ENCODE measurements around the gene AXIN1.
"Not testable (repeated sequence)": the region's sequence is repeated elsewhere in the genome, so short reads cannot be mapped to it uniquely, and the experiment has no call there.

Gene AXIN1

DNA sequence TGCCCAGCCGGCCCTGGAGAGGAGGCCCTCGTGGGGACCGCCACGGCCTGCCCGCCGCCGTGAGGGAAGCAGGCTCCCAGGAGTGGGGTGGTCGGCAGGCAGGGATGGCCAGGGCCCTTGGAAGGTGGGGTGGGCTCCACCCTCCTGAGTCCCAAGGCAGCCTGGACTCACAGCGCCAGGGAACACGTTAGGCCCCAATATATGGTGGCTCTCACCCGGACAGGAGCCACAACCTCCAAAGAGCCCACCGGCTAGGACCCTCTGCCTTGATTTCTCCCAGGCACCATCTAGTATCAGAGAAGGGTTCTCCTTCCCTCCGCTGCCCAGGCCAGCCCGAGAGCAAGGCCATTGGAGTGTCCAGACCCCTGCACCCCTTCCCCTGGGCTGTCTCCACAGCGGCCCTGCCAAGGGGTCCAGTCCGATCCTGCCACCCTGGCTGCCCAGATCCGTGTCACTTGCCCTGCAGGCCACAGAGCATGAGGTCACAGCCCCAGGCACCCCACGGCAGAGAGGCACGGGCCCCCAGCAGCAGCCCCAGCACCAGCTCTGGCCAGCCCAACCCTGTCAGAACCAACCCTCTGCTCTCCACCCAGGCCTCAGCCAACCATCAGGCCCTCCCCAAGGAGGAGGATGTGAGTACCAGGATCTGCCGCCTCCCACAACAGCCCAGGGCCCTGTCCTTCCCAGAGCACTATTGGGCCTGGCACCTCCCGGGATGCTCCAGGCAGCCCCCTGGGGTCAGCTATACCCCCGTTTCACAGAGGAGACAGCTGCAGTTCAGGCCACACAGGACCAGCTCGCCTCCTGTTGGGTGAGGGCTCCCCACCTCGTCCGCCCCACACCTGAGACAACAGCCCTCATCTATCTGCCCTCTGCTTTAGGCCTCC lies 1.1 kb upstream of the AXIN1 start:
- no peak for DNase-seq

DNA sequence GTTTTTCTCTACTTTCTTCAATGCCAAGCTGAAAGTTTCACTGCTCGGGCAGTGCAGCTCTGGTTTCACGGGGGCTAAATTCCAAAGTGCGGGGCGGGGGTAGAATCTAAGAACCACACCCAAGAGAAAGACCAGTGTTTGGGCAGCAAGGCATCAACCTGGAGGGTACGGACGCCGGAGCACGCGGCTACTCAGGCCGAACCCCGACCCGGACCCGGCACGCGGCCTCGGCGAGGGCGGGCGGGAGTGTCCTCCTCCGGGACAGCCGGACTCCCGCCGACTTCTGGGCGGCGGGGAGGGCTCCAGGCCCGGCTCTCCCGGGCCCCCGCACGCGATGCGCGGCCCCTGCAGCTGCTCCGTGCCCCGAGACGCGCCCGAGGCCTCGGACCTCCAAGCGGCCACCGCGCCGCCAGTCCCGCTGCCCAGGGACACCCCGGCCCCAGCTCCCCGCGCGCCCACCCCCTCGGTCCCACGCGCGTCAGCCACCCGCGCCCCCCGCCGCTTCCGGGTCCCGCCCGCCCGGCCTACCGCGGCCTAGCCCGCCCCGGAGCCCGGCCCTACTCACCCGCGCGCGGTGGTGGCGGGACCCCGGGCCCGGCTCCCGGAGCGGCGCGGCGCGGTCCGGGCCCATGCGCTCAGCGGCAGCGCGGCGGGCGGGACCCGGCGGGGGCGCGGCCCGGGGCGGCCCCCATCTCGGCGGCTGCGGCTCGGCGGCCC lies 561 bp downstream of the AXIN1 start:
- peak; percentile 80 for DNase-seq

DNA sequence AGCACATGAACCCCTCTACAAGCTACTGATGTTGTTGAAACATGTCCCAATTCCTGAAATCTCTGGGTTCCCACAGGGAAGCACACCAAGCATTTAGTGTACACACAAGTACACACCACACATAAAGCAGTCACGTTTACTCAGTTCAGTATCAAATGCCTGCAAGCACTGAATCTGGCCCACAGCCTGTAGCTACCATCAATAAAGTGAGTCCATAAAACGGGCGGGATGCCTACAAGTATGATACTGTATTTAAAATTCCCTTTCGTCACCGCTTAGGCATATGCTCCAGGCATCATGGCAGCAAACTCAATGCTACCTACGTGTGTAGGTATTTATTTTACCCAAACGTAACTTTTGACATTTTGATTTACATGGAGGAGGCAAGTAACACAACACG lies 2.3 kb downstream of the AXIN1 start:
- DNase-seq = no peak

DNA sequence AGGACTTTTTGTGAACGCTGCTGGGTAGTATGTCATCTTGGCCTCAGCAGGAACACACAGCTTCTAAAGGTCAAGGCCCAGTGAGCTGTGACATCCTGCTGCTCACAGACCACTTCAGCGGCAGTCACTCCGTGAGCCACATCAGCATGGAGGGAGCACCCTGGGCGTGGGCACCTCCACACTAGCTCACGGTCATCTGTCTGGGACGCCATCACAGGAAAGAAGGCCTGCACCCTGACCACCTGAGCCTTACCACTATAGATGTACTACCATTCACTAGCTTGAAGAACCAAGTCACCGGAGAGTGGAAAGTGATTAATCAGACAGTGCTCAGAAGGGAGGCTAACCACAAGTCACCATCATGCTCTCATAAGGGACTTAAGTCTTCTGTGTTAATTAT lies 3.3 kb downstream of the AXIN1 start:
- no peak for DNase-seq

DNA sequence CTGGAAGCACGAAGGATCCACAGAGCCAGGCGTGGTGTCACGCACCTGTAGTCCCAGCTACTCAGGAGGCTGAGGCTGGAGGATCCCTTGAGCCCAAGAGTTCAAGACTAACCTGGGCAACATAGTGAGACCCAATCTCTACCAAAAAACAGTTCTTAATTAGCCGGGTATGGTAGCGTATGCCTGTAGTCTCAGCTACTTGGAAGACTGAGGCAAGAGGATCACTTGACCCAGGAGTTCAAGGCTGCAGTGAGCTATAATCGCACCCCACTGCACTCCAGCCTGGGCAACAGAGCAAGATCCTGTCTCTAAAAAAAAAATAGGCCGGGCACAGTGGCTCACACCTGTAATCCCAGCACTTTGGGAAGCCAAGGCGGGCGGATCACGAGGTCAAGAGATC lies 4.0 kb downstream of the AXIN1 start:
- DNase-seq = not testable (repeated sequence)

DNA sequence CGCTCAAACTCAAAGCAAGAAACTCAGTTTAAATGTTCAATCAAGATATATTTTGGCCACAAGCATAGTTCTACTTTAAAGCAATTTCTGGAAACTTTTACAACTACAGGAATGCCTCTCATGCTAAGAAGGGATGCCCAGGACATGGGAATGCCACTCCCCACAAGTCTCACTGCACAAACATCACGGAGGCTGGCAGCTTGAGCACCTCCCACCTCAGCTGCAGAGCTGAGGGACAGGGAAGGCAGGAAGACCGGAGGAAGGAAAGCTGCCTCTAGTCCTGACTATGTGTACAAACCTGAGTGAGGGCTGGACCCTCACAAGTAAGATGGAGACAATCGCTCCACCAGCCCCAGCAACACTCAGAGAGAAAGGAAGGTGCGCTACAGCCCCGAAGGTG lies 5.3 kb downstream of the AXIN1 start:
- DNase-seq = no peak

DNA sequence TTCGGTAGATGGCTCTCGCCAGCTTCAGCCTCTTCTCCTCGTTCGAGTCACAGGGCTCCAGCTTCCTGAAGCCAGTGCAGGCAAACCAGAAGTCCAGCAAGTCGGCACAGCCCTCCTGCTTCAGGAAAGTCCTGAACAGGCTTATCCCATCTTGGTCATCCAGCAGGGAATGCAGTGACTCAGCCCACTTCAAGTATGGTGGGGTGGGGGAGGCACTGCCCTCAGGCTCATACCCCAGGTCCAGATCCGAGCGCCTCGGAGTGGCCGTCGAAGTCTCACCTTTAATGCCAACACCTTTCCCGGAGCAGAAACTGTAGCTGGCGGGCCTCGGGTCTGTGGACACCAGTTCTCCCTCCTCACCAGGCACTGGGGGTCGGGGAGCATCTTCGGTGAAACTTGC lies 5.9 kb downstream of the AXIN1 start:
- no peak for DNase-seq

DNA sequence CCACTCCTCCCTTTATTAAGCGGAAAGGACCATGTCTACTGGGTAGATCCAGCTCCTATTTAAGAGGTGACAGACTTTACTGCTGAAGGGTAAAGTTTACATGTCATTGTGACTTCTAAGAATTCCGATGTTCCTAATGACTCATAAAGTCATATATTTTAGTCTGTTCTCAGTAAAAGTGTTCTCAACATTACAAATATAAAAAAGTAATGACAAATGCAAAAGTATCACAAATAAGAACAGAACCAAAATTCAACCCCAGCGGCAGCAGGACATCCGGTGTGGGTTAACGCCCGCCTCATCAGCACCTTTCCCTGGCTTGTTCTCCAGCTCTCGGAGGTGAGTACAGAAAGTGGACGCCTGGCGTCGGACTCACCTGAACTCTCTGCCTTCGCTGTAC lies 6.8 kb downstream of the AXIN1 start:
- DNase-seq = no peak

DNA sequence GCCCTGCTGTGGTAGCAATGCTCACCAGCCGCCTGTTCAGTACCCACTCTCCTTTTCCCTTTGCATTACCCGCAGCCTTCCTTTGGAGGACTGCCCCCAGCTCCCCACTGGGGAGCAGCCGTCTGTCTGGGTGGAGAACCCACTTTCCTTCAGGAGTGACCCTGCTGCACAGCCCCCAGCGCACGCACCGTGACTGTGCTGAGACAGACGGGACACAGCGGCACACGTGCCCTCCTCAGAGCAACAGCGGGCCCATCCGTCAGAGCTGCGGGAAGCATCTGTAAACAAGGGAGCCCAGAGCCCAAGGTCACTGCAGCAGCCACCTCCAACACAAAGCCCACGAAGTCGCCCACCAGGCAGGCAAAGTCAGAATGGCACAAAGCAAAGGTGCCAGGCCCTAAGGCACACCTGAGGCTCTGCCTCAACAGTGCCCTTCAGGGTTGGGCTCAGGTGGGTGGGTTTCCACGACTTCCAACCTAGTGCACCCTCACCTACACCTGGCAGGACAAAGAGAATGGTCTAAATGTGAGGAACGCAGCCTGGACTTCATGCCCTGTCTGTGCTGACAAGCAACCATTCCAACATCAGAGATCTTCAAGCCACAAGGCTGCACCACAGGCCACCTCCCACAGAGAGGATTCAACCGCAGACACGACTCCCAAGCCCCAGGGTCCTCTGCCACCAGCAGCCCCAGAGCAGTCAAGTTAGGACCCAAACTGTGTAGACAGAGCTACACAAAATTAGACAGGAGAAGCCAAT lies 9.9 kb downstream of the AXIN1 start:
- DNase-seq = no peak

DNA sequence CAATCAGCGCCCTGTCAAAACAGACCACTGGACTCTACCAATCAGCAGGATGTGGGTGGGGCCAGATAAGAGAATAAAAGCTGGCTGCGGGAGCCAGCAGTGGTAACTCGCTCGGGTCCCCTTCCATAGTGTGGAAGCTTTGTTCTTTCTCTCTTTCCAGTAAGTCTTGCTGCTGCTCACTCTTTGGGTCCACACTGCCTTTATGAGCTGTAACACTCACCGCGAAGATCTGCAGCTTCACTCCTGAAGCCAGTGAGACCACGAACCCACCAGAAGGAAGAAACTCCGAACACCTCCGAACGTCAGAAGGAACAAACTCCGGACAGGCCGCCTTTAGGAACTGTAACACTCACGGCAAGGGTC lies 10.6 kb downstream of the AXIN1 start:
- DNase-seq = not testable (repeated sequence)

DNA sequence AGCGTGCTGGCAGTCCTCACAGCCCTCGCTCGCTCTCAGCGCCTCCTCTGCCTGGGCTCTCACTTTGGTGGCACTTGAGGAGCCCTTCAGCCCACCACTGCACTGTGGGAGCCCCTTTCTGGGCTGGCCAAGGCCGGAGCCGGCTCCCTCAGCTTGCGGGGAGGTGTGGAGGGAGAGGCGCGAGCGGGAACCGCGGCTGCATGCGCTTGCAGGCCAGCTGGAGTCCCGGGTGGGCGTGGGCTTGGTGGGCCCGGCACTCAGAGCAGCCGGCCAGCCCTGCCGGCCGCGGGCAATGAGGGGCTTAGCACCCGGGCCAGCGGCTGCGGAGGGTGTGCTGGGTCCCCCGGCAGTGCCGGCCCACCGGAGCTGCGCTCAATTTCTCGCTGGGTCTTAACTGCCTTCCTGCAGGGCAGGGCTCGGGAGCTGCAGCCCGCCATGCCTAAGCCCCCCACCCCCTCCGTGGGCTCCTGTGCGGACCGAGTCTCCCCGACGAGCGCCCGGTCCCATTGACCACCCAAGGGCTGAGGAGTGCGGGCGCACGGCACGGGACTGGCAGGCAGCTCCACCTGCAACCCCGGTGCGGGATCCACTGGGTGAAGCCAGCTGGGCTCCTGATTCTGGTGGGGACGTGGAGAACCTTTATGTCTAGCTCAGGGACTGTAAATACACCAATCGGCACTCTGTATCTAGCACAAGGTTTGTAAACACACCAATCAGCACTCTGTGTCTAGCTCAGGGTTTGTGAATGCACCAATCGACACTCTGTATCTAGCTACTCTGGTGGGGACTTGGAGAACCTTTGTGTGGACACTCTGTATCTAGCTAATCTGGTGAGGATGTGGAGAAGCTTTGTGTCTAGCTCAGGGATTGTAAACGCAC lies 11.2 kb downstream of the AXIN1 start:
- DNase-seq = not testable (repeated sequence)

DNA sequence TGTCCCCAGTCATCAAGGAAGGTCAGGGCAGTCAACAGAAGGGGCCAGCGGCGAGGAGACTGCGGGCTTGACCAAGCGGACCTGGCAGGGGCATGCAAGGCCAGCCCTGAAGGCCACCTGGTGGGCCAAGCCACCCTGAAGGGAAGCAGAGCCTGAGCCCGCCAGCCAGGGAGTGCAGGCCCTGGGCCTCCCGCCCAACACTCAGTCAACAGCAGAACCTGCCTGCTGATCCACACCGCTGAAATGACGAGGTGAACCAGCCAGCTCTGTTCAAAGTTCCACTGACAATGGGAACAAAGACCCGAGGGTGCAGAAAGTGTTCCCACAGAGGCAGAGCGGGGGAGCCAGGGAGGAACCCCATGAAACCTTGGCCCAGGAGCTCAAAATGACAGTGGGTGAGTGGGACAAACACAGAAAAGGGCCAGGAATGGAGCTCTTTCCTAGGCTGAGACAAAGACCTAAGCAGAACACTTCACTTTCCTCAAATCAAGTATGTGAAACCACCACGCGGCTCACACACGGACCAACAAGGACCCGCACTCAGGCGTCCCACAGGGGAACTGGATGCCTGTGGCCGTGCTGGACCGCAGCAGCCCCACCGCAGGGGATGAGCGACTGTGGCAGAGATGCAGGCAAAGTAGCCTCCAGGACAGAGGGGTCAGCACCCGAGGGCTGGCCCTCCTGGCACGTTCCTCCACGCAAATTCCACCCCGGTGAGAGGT lies 12.0 kb downstream of the AXIN1 start:
- no peak for DNase-seq

DNA sequence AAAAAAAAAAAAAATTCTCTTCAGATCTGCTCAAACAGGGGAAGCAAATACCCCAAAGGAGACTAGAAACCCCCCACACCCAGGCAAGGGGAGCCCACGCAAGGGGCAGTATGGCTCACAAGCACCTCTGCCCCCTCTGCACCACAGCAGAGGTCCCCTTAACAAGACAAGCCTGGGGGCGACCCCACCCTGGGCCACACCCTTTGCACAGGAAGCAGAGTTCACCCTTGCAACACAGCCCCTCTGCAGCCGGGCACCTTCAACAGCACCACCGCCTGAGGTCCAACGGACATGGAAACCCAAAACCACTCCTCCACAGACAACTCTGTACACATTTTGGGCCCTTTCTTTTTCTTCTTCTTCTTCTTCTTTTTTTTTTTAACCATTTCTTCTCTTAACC lies 12.8 kb downstream of the AXIN1 start:
- no peak for DNase-seq

DNA sequence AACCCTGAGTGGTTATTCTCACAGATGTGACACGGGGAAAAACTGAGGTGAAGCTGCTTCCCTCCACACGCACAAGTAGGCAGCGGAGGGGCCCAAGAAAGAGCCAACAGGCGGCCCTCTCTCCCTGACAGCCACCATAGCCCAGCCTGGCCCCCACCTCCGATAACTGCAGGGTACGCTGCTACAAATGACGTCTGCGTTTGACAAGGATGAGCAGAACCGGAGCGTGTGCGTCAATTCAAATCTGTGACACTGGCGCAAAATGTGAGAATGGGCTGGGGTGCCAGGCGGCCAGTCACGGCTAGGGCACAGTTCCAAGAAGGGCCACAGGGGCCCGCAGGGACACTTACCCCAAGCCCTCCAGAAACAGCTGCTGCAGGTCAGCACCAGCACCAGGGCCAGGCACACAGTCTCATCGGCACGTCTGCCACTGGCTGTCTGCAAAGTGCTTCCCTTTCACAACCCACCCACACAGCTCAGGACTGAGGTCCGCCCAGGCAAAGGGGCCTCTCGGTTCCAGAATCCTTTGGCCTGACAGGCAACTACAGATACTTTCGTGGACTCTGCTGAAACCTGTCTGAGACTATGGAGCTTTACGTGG lies 14.4 kb downstream of the AXIN1 start:
- no peak for DNase-seq

DNA sequence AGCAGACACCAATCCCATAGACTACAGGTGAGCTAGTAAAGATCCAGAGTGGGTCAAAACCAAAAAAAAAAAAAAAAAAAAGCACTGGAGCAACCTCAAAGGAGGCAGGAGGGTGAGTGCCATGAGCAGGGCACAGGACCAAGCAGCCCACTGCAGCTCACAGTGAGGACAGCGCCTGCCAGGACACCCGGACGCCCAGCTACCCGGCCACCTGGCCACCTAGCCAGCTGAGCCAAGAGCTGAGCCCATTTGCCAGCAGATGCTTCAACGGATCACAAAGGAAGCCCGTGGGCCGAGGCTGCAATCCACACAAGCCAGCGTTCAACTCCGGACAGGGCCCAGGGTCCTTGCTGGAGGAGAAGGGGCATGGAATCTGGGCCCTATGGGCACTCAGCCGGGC lies 15.1 kb downstream of the AXIN1 start:
- no peak for DNase-seq

DNA sequence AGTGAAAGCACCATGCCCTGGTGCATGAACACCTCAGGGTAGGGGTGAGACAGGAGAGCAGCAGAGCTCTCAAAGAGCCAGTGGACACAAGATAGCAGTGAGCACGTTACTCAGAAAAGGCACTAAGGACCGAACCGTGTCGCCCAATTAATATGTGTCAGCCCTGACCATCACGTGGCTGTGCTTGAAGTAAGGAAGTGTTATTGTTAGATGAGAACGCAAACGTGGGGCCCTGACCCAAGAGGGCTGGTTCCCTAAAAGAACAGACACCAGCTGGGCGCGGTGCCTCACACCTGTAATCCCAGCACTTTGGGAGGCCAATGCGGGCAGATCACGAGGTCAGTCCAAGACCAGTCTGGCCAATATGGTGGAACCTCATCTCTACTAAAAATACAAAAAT lies 16.3 kb downstream of the AXIN1 start:
- DNase-seq = no peak

DNA sequence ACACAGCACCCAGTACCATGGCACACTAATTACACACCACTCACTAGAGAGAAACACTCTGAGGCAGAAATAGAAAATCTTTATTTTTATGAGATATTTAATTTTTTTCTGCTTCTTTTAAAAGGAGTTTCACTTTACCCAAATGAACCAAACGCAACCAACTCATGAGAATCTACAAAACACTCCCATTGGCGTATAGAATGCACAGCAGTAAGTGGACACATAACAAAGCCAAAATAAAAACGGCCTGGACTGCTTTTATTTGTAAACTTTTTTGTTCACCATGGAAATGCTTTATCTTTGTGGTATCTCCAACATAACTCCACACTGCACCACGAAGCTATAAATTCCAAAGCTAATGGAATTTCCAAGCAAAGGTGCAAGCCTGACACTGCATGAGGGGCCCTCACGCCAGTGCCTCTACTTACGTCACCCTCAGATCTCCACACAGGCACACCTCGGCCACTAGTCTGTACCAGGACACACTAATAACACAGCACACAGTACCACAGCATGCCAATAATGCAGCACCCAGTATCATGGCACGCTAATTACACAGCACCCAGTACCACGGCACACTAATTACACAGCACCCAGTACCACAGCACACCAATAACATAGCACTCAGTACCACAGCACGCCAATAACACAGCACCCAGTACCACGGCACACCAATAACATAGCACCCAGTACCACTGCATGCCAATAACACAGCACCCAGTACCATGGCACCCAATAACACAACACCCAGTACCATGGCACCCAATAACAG lies 17.5 kb downstream of the AXIN1 start:
- DNase-seq = not testable (repeated sequence)

DNA sequence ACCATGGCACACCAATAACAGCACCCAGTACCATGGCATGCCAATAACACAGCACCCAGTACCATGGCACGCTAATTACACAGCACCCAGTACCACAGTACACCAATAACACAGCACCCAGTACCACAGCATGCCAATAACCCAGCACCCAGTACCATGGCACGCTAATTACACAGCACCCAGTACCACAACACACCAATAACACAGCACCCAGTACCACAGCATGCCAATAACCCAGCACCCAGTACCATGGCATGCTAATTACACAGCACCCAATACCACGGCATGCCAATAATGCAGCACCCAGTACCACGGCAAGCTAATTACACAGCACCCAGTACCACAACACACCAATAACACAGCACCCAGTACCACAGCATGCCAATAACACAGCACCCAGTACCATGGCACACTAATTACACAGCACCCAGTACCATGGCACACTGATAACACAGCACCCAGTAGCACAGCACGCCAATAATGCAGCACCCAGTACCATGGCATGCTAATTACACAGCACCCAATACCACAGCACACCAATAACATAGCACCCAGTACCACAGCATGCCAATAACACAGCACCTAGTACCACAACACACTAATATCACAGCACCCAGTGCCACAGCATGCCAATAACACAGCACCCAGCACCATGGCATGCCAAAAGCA lies 18.2 kb downstream of the AXIN1 start:
- not testable (repeated sequence) for DNase-seq

DNA sequence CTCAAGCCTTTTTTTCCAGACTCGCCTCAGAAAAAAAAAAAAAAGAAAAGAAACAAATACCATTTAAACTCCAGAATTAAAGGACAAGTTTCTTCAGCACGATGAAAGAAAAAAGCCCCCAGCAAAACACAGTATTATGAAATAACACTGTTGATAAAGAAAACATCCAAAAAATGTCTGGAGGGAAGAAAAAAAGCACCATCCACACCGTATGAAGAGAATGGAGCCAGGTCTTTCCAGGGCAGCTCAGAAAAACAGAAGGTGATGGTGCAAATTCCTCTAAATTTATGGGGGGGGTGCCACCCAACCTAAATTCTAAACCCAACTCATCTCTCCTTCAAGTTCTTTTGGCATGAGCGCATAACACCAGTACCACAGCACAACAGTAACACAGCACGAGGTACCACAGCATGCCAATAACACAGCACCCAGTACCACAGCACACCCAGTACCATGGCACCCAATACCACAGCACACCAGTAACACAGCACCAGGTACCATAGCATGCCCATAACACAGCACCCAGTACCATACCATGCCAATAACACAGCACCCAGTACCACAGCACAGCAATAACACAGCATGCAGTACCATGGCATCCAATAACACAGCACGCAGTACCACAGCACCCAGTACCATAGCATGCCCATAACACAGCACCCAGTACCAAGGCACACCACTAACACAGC lies 19.0 kb downstream of the AXIN1 start:
- no peak for DNase-seq
